Measurements from ENCODE around the gene ATP2A1.

Gene ATP2A1

GRCh38 chr16:28930203-28930602 is 51.9 kb downstream of the ATP2A1 start:
- CTCF ChIA-PET = interaction anchor here (0.6 kb wide), 1 partner anchor 1655 kb away, joined by 4 read pairs; no protein-coding TSS in a partner anchor
- H3K27ac ChIP-seq = no peak overlapping the region
- DNase-seq (ENCODE audit: low spot score) = no peak

GRCh38 chr16:28930652-28931051 is 52.4 kb downstream of the ATP2A1 start:
- DNase-seq (ENCODE audit: low spot score) = no peak
- no peak overlapping the region for H3K27ac ChIP-seq
- POLR2A ChIA-PET (ENCODE audit: low non-redundant PET) = no interaction called here
- CTCF ChIA-PET = interaction anchor here (0.6 kb wide), 1 partner anchor 1656 kb away, joined by 4 read pairs; no protein-coding TSS in a partner anchor
- no peak for TF ChIP-seq CTCF (conservative IDR thresholded peaks at IDR 0.05; ENCODE audit: low read depth)

More at GRCh38 chr16:28930203-28930602, 51.9 kb downstream of the ATP2A1 start:
- POLR2A ChIA-PET (ENCODE audit: low non-redundant PET) = no interaction called here
- no peak for TF ChIP-seq CTCF (conservative IDR thresholded peaks at IDR 0.05; ENCODE audit: low read depth)

- CTCF ChIA-PET = no interaction called here
- DNase-seq (ENCODE audit: low spot score) = no peak
- H3K27ac ChIP-seq = no peak within 1 kb of the TSS
- no peak for TF ChIP-seq CTCF (conservative IDR thresholded peaks at IDR 0.05; ENCODE audit: low read depth)
- POLR2A ChIA-PET (ENCODE audit: low non-redundant PET) = no interaction called here
Observed at GRCh38 chr16:28931801-28932225, 53.5 kb downstream of the ATP2A1 start, which contains the start of gene CD19. Gene CD19, plus strand, starts transcription at chr16:28931971. Its CDS starts 30 bp downstream, at chr16:28932001.

GRCh38 chr16:28932339-28933141 is 54.3 kb downstream of the ATP2A1 start:
- ChIA-PET CTCF (no interaction called here), POLR2A (ENCODE audit: low non-redundant PET) (no interaction called here)
- DNase-seq (ENCODE audit: low spot score) = no peak
- H3K27ac ChIP-seq = no peak overlapping the region
- TF ChIP-seq CTCF (conservative IDR thresholded peaks at IDR 0.05; ENCODE audit: low read depth) = no peak

GRCh38 chr16:28933171-28933570 is 54.9 kb downstream of the ATP2A1 start:
- CTCF ChIA-PET = no interaction called here
- DNase-seq (ENCODE audit: low spot score) = no peak
- H3K27ac ChIP-seq = no peak overlapping the region
- POLR2A ChIA-PET (ENCODE audit: low non-redundant PET) = no interaction called here
- TF ChIP-seq CTCF (conservative IDR thresholded peaks at IDR 0.05; ENCODE audit: low read depth) = no peak

GRCh38 chr16:28935346-28935745 is 57.1 kb downstream of the ATP2A1 start:
- CTCF ChIA-PET = no interaction called here
- no peak for DNase-seq (ENCODE audit: low spot score)

More at GRCh38 chr16:28935346-28935745, 57.1 kb downstream of the ATP2A1 start:
- no peak for TF ChIP-seq CTCF (conservative IDR thresholded peaks at IDR 0.05; ENCODE audit: low read depth)
- POLR2A ChIA-PET (ENCODE audit: low non-redundant PET) = no interaction called here
- no peak overlapping the region for H3K27ac ChIP-seq

Data from RWPE1 (cell line).